SK-N-SH (cell line): ENCODE data around the gene MRPL2. TPM values are rescaled to one million over a fixed set of nuclear protein-coding genes. Genes with fewer than 3 reads are reported as not detected.

ENCODE experiments used
- CTCF ChIA-PET: fragments of 300-600, 350-600 bp; formaldehyde crosslinking; extraction: SDS; loops from one replicate; lab custom pipeline; 2021; lab: Yijun Ruan, JAX
- POLR2A ChIA-PET: fragments of 350-600 bp; sonication (Branson Sonifier 250); formaldehyde crosslinking; extraction: SDS; loops from one replicate; lab custom pipeline; 2020; ENCODE audit warnings: antibody characterized with exemption, inconsistent platforms; lab: Yijun Ruan, JAX
- DNase-seq: peaks from one replicate; pipeline ENCODE4 v3.0.0; 2012
- H2AFZ ChIP-seq: fragments of 200-600 bp; sonication (generic); 2 replicates; pipeline ENCODE4 v1.8.1; 2016; ENCODE audit warnings: antibody characterized with exemption, mild to moderate bottlenecking, low read depth
- H3F3A ChIP-seq: fragments of 200-600 bp; sonication (generic); replicated peaks from 2 replicates; pipeline ENCODE3; 2016; ENCODE audit warnings: antibody characterized with exemption, mild to moderate bottlenecking; ENCODE audit not compliant: insufficient read depth
- H3K27ac ChIP-seq, 2 experiments: fragments of 200-500 bp in 1 of 2; fragments of 200-600 bp in 1 of 2; sonication (Bioruptor generic) in 1 of 2; sonication (generic), shearing (Covaris generic) in 1 of 2; 2 replicates each; pipeline versions ENCODE4 v1.5.1 to v1.6.1; 2014 to 2016; ENCODE audit warnings: low read depth in 2 of 2, inconsistent platforms in 1 of 2, low read length in 1 of 2, mild to moderate bottlenecking in 1 of 2, mixed read lengths in 1 of 2
- H3K27me3 ChIP-seq: fragments of 200-600 bp; sonication (generic), shearing (Covaris generic); 2 replicates; pipeline ENCODE4 v1.6.1; 2016; ENCODE audit warnings: mixed run types; ENCODE audit not compliant: insufficient read depth
- H3K36me3 ChIP-seq, 2 experiments: fragments of 200-500 bp in 1 of 2; fragments of 200-600 bp in 1 of 2; sonication (Bioruptor generic) in 1 of 2; sonication (generic) in 1 of 2; replicated peaks in 1 of 2; 2 replicates each; pipeline versions ENCODE3 to v1.5.1; 2014 to 2016; ENCODE audit warnings: low read length in 1 of 2, mild to moderate bottlenecking in 1 of 2; ENCODE audit not compliant: insufficient read depth in 2 of 2, control insufficient read depth in 1 of 2
- H3K4me1 ChIP-seq, 2 experiments: fragments of 200-500 bp in 1 of 2; fragments of 200-600 bp in 1 of 2; sonication (Bioruptor generic) in 1 of 2; sonication (generic), shearing (Covaris generic) in 1 of 2; 2 replicates each; pipeline versions ENCODE4 v1.5.1 to v1.6.1; 2014 to 2016; ENCODE audit warnings: low read depth in 1 of 2, low read length in 1 of 2, mixed run types in 1 of 2; ENCODE audit not compliant: insufficient read depth in 2 of 2, control insufficient read depth in 1 of 2
- H3K4me2 ChIP-seq: fragments of 200-600 bp; sonication (generic), shearing (Covaris generic); 2 replicates; pipeline ENCODE4 v1.6.1; 2017; ENCODE audit warnings: mixed run types
- H3K4me3 ChIP-seq, 2 experiments: fragments of 200-500 bp in 1 of 2; fragments of 200-600 bp in 1 of 2; sonication (Bioruptor generic) in 1 of 2; sonication (generic), shearing (Covaris generic) in 1 of 2; 2 replicates each; pipeline versions ENCODE4 v1.5.1 to v1.8.1; 2014 to 2016; ENCODE audit warnings: low read depth in 2 of 2, inconsistent platforms in 1 of 2, low read length in 1 of 2, mild to moderate bottlenecking in 1 of 2, mixed read lengths in 1 of 2, moderate library complexity in 1 of 2
- H3K79me2 ChIP-seq: fragments of 200-600 bp; sonication (generic); 2 replicates; pipeline ENCODE4 v1.8.1; 2017; ENCODE audit warnings: mild to moderate bottlenecking; ENCODE audit not compliant: insufficient read depth
- H3K9ac ChIP-seq: fragments of 200-600 bp; sonication (generic); 2 replicates; pipeline ENCODE4 v1.6.1; 2017; ENCODE audit warnings: mixed run types
- H3K9me2 ChIP-seq: fragments of 200-600 bp; sonication (generic); 2 replicates; pipeline ENCODE4 v1.6.1; 2017; ENCODE audit warnings: mixed run types
- H3K9me3 ChIP-seq: fragments of 200-600 bp; sonication (generic); 2 replicates; pipeline ENCODE4 v1.6.1; 2017; ENCODE audit warnings: mixed run types, mild to moderate bottlenecking, moderate library complexity
- H4K20me1 ChIP-seq: fragments of 200-600 bp; sonication (generic); 2 replicates; pipeline ENCODE4 v1.6.1; 2017; ENCODE audit warnings: mild to moderate bottlenecking, mixed run types; ENCODE audit not compliant: insufficient read depth
- CHD2 ChIP-seq: fragments of 150-350 bp; IDR thresholded peaks from 2 replicates; pipeline ENCODE4 v1.6.1; 2018; ENCODE audit warnings: low read length; ENCODE audit not compliant: partially characterized antibody
- CTCF ChIP-seq: fragments of 200-600 bp; sonication (generic); IDR thresholded peaks from 2 replicates; pipeline ENCODE4 v1.6.1; 2017; ENCODE audit warnings: antibody characterized with exemption, mild to moderate bottlenecking, moderate library complexity
- EP300 ChIP-seq, 2 experiments: IDR thresholded peaks; 2 replicates each; pipeline versions ENCODE4 v1.4.0 to v1.6.1; 2012; ENCODE audit warnings: borderline replicate concordance in 1 of 2, low read depth in 1 of 2, low read length in 1 of 2
- FOXM1 ChIP-seq: IDR thresholded peaks from 2 replicates; pipeline ENCODE4 v1.4.0; 2012; ENCODE audit warnings: low read depth, mild to moderate bottlenecking
- GABPA ChIP-seq: IDR thresholded peaks from 2 replicates; pipeline ENCODE4 v1.4.0; 2012; ENCODE audit warnings: low read depth, mild to moderate bottlenecking
- POLR2AphosphoS5 ChIP-seq: IDR thresholded peaks from 2 replicates; pipeline ENCODE4 v1.6.1; 2012; ENCODE audit warnings: low read depth, low read length
- RCOR1 ChIP-seq: fragments of 150-350 bp; IDR thresholded peaks from 2 replicates; pipeline ENCODE4 v1.6.1; 2017; ENCODE audit warnings: antibody characterized with exemption, low read length
- RXRA ChIP-seq: IDR thresholded peaks from 2 replicates; pipeline ENCODE4 v1.4.0; 2012; ENCODE audit warnings: low read depth, mild to moderate bottlenecking, borderline replicate concordance
- SIN3A ChIP-seq: IDR thresholded peaks from 2 replicates; pipeline ENCODE4 v1.6.1; 2012; ENCODE audit warnings: low read depth, mild to moderate bottlenecking, low read length, moderate library complexity, borderline replicate concordance
- TCF12 ChIP-seq: IDR thresholded peaks from 2 replicates; pipeline ENCODE4 v1.4.0; 2012
- TEAD4 ChIP-seq: IDR thresholded peaks from 2 replicates; pipeline ENCODE4 v1.4.0; 2012; ENCODE audit warnings: mild to moderate bottlenecking, borderline replicate concordance; ENCODE audit not compliant: insufficient read depth
- USF1 ChIP-seq: IDR thresholded peaks from 2 replicates; pipeline ENCODE4 v1.4.0; 2012; ENCODE audit warnings: low read depth, borderline replicate concordance
- WGBS: methylation state at CpG from one replicate; pipeline ENCODE4 v1.1.6; 2017; ENCODE audit warnings: low lambda C conversion rate; 5-methylcytosine and 5-hydroxymethylcytosine counted together
- polyA plus RNA-seq, 3 experiments: library from polyadenylated mRNA; depleted of rRNA; stranded (reverse); fragments of >200 nt; gene quantifications; 2 replicates each; pipeline ENCODE4 v1.2.3, GENCODE V29; 2012
- TF ChIP-seq, protein P1 (sequence below): IDR thresholded peaks from 2 replicates; pipeline ENCODE4 v1.4.0; 2012; ENCODE audit warnings: low read depth, borderline replicate concordance

The MRPL2 gene
- polyA plus RNA-seq, 1 of the 3 experiments (the other 2 are of a cell fraction): 64.7 TPM

DNA sequence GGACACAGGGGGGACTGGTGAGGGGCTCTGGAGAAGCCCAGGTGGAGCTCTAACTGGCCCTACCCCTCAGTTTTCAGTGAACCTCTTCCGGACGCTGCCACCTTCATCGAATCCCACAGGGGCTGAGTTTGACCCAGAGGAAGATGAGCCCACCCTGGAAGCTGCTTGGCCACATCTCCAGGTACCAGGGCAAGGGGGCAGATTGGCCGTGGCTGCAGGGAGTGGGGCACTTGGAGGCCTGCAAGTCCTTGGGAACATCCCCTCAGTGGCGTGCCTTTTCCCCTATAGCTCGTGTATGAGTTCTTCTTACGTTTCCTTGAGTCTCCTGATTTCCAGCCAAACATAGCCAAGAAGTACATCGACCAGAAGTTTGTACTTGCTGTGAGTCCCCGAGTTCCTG, 52.1 kb downstream of the MRPL2 start:
- H3K4me1 ChIP-seq: peaks cover 0 to 4% of the 10 kb centered on the region in 2 experiments; a peak in 2 of 4 replicates
- H3K9me2 ChIP-seq: no peaks in the 10 kb centered on the region
- peaks cover 12% of the 10 kb centered on the region; the same call in 1 of the 2 replicates for H3K79me2 ChIP-seq
- no peaks in the 10 kb centered on the region for H4K20me1 ChIP-seq
- H3K9me3 ChIP-seq: no peaks in the 10 kb centered on the region
- TF ChIP-seq, protein P1, sequence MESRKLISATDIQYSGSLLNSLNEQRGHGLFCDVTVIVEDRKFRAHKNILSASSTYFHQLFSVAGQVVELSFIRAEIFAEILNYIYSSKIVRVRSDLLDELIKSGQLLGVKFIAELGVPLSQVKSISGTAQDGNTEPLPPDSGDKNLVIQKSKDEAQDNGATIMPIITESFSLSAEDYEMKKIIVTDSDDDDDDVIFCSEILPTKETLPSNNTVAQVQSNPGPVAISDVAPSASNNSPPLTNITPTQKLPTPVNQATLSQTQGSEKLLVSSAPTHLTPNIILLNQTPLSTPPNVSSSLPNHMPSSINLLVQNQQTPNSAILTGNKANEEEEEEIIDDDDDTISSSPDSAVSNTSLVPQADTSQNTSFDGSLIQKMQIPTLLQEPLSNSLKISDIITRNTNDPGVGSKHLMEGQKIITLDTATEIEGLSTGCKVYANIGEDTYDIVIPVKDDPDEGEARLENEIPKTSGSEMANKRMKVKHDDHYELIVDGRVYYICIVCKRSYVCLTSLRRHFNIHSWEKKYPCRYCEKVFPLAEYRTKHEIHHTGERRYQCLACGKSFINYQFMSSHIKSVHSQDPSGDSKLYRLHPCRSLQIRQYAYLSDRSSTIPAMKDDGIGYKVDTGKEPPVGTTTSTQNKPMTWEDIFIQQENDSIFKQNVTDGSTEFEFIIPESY: no peak
- TF ChIP-seq GABPA (no peak), RCOR1 (no peak), CTCF (no peak)
- TF ChIP-seq, all 33 proteins: peak for 0
- Histone ChIP-seq H3K27me3 (no peaks in the 10 kb centered on the region), H3K4me2 (no peak overlapping the region), H3K4me3 (no peak overlapping the region), H3K9ac (no peak overlapping the region), H3F3A (peaks cover 15% of the 10 kb centered on the region), H3K27ac (no peak overlapping the region), H3K36me3 (peaks cover 34 to 52% of the 10 kb centered on the region in 2 experiments), H2AFZ (no peak overlapping the region)
- POLR2A ChIA-PET: interaction anchor here (1.0 kb wide), 1 partner anchor 23 kb away, joined by 4 read pairs; the partner anchor contains the start of gene PPP2R5D
- DNase-seq: no peak
- 88% methylated on average over 8 of the region's 9 CpGs for WGBS
- CTCF ChIA-PET: interaction anchor here (1.2 to 2.5 kb wide), 3 partner anchors 19 to 137 kb away, joined by 3 to 10 read pairs (median 3); no protein-coding TSS in a partner anchor

DNA sequence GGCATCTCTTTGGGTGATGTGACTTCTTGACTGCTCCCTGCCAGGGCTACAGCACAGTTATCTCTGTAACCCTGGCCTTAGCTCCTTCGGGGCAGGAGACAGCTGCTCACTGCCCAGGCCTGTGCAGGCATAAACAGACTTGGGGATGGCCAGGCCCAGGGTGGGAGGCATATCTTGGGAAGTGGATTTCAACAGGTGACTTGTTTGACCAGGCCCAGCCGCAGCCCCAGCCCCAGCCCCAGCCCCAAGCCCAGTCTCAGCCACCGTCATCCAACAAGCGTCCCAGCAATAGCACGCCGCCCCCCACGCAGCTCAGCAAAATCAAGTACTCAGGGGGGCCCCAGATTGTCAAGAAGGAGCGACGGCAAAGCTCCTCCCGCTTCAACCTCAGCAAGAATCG, 53.0 kb downstream of the MRPL2 start:
- ChIA-PET CTCF (interaction anchor here (1.1 to 2.5 kb wide), 2 partner anchors 10 to 138 kb away, joined by 3 to 10 read pairs; no protein-coding TSS in a partner anchor), POLR2A (interaction anchor here (0.8 kb wide), 1 partner anchor 22 kb away, joined by 3 read pairs; the partner anchor contains the start of gene PPP2R5D)
- DNase-seq: no peak
- no peak overlapping the region for H3K9ac ChIP-seq
- no peaks in the 10 kb centered on the region for H3K27me3 ChIP-seq
- 0 out of 2 replicates have a peak, but pooled peaks cover 4% of the 10 kb centered on the region for H3K79me2 ChIP-seq
- H3K4me1 ChIP-seq: no peaks in the 10 kb centered on the region
- H3K9me2 ChIP-seq: no peaks in the 10 kb centered on the region
- 94% methylated on average over 11 of the region's 11 CpGs for WGBS
- H2AFZ ChIP-seq: no peak overlapping the region
- H3K9me3 ChIP-seq: no peaks in the 10 kb centered on the region
- H3K4me2 ChIP-seq: no peak overlapping the region
- H3K36me3 ChIP-seq: peaks cover 34 to 43% of the 10 kb centered on the region in 2 experiments
- no peaks in the 10 kb centered on the region for H4K20me1 ChIP-seq
- H3K27ac ChIP-seq: no peak overlapping the region
- no peak overlapping the region for H3K4me3 ChIP-seq
- TF ChIP-seq RXRA (no peak), TEAD4 (no peak), SIN3A (no peak), POLR2AphosphoS5 (no peak), CHD2 (no peak), EP300 (IDR thresholded peaks at IDR 0.05; ENCODE audit: borderline replicate concordance in 1 of 2, low read depth in 1 of 2, low read length in 1 of 2) (no peak), USF1 (no peak), TCF12 (no peak), GABPA (no peak), FOXM1 (no peak)
- peaks cover 11% of the 10 kb centered on the region for H3F3A ChIP-seq
